GM21367 (cell line): ENCODE results near the gene CD46.

Experiments
- ATAC-seq: cut with Tn5 transposase; IDR thresholded peaks from one replicate; pipeline ENCODE4 v1.9.1; 2021; ENCODE audit not compliant: unreplicated experiment

CD46 gene

DNA sequence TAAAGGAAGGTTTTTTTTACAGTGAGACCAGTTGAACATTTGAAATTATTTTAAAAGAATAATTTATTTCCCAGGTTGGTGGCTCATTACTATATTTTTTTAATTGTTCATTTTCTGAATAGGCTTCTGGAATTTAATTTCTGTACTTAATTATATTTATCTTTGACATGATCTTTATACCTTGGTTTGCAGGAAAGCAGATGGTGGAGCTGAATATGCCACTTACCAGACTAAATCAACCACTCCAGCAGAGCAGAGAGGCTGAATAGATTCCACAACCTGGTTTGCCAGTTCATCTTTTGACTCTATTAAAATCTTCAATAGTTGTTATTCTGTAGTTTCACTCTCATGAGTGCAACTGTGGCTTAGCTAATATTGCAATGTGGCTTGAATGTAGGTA lies 41.5 kb downstream of the CD46 start:
- no peak for ATAC-seq

- ATAC-seq: no peak
Measured at GRCh38 chr1:207794861-207795260, 43.0 kb downstream of the CD46 start.

GRCh38 chr1:207797229-207797973 lies 45.5 kb downstream of the CD46 start:
- peak; percentile 68 for ATAC-seq

DNA sequence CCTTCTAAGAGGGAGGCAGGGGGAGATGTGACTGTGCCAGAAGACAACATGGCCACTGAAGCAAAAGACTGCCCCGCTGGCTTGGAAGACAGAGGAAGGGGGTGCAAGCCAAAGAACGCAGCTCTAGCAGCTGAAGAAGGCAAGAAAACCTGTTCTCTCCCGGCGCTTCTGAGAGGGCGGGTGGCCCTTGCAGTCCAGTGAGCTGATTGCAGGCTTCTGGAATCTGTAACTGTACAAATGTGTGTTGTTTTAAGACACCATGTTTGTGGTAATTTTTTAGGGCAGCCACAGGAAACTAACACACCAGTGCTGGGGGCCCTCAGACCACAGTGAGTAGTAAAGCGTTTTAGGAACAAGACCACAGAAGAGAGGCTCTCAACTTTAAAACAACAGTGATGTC lies 47.0 kb downstream of the CD46 start:
- no peak for ATAC-seq

GRCh38 chr1:207799989-207800648 lies 48.3 kb downstream of the CD46 start:
- no peak for ATAC-seq

DNA sequence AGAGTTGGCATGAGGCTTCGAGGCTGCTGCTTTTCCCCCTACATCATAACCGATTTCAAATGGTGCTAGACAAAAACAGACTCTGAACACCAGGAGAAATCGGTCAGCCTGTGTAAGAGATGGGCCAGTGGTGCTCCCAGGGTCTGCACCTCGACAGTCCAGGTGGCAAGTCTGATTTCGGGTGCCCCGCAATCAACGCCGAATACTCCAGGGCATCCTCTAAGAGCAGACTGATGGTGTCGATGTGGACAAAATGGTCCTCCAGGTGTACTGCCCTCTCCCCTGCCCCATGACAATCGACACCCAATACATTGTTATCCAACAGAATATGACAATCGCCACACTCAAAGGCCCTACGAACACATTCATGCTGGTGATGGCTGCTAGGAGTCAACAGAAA lies 50.0 kb downstream of the CD46 start:
- no peak for ATAC-seq

DNA sequence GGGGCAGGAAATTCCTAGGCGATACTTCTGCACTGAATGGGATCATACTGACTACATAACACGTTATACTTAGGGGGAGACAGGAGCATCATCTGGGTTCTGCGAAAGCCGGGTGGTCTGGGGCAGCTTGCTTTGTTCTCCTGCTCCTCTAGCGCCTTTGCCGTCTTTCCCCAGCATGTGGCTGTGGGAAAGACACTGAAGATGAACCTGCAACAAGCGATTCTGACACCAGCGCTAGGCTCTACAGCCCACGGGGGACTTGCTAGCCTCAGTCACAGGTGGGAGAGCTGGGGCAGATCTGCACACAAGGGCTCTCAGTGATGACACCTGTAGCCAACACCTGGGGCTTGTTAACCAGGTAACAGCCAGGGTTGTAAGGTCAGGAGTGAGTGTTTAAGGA lies 51.8 kb downstream of the CD46 start:
- no peak for ATAC-seq

- ATAC-seq: no peak
Measured at GRCh38 chr1:207804721-207805468, 53.0 kb downstream of the CD46 start.

- ATAC-seq: no peak
Measured at GRCh38 chr1:207805841-207806421, 54.1 kb downstream of the CD46 start.

- no peak for ATAC-seq
Measured at GRCh38 chr1:207806531-207807325, 54.9 kb downstream of the CD46 start.

- no peak for ATAC-seq
Measured at GRCh38 chr1:207807326-207807689, 55.5 kb downstream of the CD46 start.

- ATAC-seq: no peak
Measured at GRCh38 chr1:207807690-207808321, 56.0 kb downstream of the CD46 start.

DNA sequence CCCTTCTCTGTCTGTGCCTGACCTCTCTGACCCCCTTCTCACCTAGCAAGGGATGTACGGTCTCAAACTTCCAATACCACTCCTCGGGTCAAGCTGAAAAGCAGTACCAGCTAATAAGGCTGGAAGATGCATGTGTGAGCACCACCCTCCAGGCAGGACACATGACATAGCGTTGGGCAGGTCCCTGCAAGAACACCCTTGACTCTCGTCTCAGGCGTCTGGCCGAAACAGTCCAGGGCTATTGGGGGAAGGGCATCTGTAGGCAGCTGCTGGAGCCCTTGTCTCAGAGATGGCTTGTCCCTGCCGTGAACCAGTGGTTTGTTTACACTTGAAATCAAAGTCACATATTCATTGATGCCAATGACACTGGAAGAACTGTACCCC lies 56.5 kb downstream of the CD46 start:
- no peak for ATAC-seq

DNA sequence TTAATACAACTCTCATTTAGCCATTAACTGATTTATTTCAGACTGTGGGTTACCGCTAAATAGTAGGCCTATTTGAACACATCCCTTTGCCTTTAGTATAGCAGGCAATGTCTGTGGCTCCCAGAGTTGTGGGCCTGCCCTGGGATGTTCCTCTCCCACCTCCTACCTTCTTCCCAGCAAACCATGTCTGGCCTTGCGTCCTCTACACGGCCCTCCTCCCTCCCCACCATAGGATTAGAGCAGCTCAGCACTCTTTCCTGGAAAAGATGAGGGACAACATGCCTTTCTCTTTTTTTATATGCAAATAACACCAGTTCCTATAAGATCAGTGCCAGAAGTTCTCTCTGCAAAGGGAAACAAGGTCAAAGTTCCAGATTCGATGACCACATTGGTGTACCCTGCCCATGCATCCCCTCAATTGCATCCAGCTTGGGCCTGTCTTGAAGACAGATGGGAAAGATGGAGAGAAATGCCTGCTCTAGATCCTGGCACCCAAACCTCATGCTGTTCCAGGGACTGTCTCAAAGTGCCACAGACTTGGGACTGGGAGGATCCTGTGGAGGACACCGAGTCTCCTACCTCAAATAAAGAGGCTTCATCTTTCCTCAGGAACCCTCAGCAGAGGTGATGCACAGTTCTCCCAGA lies 57.2 kb downstream of the CD46 start:
- no peak for ATAC-seq

- no peak for ATAC-seq
Measured at GRCh38 chr1:207810173-207810572, 58.3 kb downstream of the CD46 start.

GRCh38 chr1:207810606-207811295 lies 58.9 kb downstream of the CD46 start:
- no peak for ATAC-seq

DNA sequence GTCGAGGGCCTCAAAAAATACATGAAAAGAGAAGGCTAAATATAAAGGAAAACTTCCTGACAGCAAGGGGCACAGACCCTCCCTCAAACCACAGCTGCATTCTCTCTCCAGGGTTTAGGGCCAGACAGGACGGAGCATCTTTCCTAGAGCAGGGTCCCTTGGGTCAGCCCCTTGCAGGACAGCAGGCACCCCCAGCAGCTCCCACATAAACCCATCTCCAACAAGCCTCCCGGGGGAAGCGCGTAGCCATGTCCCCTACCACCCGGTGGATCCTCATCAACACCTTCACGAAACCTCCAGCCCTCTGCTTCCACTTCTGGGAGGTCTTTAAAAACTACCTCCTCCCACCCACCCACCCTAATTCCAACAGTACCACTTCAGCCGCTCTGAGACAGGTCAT lies 59.5 kb downstream of the CD46 start:
- no peak for ATAC-seq

DNA sequence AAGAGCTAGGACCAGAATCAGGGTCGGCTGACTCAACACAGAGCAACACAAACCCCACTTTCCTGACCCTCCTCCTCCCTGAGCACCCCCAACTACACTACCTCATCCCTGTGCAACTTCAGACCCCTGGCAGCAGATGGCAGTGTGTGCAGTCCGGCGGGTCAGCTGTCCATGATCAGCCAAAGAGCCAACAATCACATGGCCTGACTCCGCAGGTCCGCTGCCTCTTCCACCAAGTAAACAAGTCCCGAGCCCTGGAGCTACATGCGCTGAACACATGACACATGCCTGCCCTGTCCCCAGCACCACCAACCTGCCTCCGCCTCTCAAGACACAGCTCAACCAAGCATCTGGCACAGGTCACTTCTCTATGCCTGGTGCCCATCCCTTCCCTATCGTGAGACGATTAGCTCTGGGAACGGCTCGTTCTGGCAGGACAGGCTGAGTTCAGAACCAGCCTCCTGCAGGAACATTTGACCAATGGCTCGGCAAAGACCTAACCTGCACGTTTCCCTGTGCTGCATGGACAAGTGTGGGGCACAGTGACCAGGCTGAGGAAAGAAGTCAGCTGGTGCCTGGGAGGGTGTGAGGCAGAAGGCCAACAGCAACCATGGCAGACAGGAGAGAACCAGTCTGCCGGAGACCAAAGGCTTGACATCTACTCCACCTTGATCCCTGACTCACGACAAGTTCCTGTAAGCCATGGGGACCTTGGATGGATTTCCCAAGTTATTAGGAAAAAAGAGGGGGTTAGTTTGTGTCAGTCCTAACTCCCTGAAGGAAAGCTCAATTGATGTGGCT lies 60.3 kb downstream of the CD46 start:
- ATAC-seq: no peak
